ENCODE data around the gene DHCR24.

GRCh38 chr1:54808443-54809207, 78.4 kb downstream of the DHCR24 start:
- TF ChIP-seq CTCF (IDR thresholded peaks at IDR 0.05) (no peak), POLR2AphosphoS5 (IDR thresholded peaks at IDR 0.05) (no peak), POLR2A (IDR thresholded peaks at IDR 0.05) (no peak)
